ENCODE measurements around the gene SLC13A5.
"Not testable (repeated sequence)": the region's sequence is repeated elsewhere in the genome, so short reads cannot be mapped to it uniquely, and the experiment has no call there.

Gene SLC13A5

GRCh38 chr17:6661464-6661848 lies 51.7 kb downstream of the SLC13A5 start:
- no peak for DNase-seq (ENCODE audit: low read depth, low spot score)

- no peak for DNase-seq (ENCODE audit: low read depth, low spot score)
These were observed 52.2 kb downstream of the SLC13A5 start for GRCh38 chr17:6660805-6661463.

- DNase-seq (ENCODE audit: low read depth, low spot score): no peak
These were observed 53.1 kb downstream of the SLC13A5 start for GRCh38 chr17:6660101-6660500.

- DNase-seq (ENCODE audit: low read depth, low spot score): not testable (repeated sequence)
These were observed 54.8 kb downstream of the SLC13A5 start for GRCh38 chr17:6658411-6658810.

GRCh38 chr17:6657633-6658287 lies 55.4 kb downstream of the SLC13A5 start:
- no peak for DNase-seq (ENCODE audit: low read depth, low spot score)

GRCh38 chr17:6656797-6657632 lies 56.2 kb downstream of the SLC13A5 start:
- DNase-seq (ENCODE audit: low read depth, low spot score): not testable (repeated sequence)

- DNase-seq (ENCODE audit: low read depth, low spot score): not testable (repeated sequence)
These were observed 57.3 kb downstream of the SLC13A5 start for GRCh38 chr17:6655732-6656361.

- no peak for DNase-seq (ENCODE audit: low read depth, low spot score)
These were observed 58.1 kb downstream of the SLC13A5 start for GRCh38 chr17:6654841-6655731.

GRCh38 chr17:6651919-6652452 lies 61.2 kb downstream of the SLC13A5 start:
- no peak for DNase-seq (ENCODE audit: low read depth, low spot score)

- DNase-seq (ENCODE audit: low read depth, low spot score): peak; percentile 86
These were observed 61.7 kb downstream of the SLC13A5 start, which contains the start of the genes C17orf100 and MED31 for GRCh38 chr17:6651354-6651918. Gene C17orf100, plus strand, starts transcription at chr17:6651762. Its CDS starts 152 bp downstream, at chr17:6651914. Gene MED31, minus strand, starts transcription at chr17:6651605. Its CDS starts 77 bp downstream, at chr17:6651528.

GRCh38 chr17:6648181-6648580 lies 65.0 kb downstream of the SLC13A5 start:
- DNase-seq (ENCODE audit: low read depth, low spot score): no peak

- DNase-seq (ENCODE audit: low read depth, low spot score): no peak
These were observed 69.6 kb downstream of the SLC13A5 start for GRCh38 chr17:6643451-6644125.

- no peak for DNase-seq (ENCODE audit: low read depth, low spot score)
These were observed 70.6 kb downstream of the SLC13A5 start for GRCh38 chr17:6642592-6642991.

- DNase-seq (ENCODE audit: low read depth, low spot score): no peak
These were observed 71.8 kb downstream of the SLC13A5 start for GRCh38 chr17:6641247-6641863.

- peak; percentile 84 for DNase-seq (ENCODE audit: low read depth, low spot score)
These were observed 72.5 kb downstream of the SLC13A5 start, which contains the start of the genes KIAA0753 and TXNDC17 for GRCh38 chr17:6640536-6641246. Gene KIAA0753, minus strand, starts transcription at chr17:6640711. Its CDS starts 5,608 bp downstream, at chr17:6635103. Gene TXNDC17, plus strand, starts transcription at chr17:6641060. Its CDS starts 23 bp downstream, at chr17:6641083.

GRCh38 chr17:6639586-6640535 lies 73.3 kb downstream of the SLC13A5 start:
- DNase-seq (ENCODE audit: low read depth, low spot score): no peak

- DNase-seq (ENCODE audit: low read depth, low spot score): no peak
These were observed 74.1 kb downstream of the SLC13A5 start for GRCh38 chr17:6639014-6639585.
